HG03460 (cell line): ENCODE results near the gene CXCL1.

ENCODE experiments used
- ATAC-seq: cut with Tn5 transposase; IDR thresholded peaks from one replicate; pipeline ENCODE4 v1.9.1; 2021; ENCODE audit not compliant: unreplicated experiment

The CXCL1 gene

DNA sequence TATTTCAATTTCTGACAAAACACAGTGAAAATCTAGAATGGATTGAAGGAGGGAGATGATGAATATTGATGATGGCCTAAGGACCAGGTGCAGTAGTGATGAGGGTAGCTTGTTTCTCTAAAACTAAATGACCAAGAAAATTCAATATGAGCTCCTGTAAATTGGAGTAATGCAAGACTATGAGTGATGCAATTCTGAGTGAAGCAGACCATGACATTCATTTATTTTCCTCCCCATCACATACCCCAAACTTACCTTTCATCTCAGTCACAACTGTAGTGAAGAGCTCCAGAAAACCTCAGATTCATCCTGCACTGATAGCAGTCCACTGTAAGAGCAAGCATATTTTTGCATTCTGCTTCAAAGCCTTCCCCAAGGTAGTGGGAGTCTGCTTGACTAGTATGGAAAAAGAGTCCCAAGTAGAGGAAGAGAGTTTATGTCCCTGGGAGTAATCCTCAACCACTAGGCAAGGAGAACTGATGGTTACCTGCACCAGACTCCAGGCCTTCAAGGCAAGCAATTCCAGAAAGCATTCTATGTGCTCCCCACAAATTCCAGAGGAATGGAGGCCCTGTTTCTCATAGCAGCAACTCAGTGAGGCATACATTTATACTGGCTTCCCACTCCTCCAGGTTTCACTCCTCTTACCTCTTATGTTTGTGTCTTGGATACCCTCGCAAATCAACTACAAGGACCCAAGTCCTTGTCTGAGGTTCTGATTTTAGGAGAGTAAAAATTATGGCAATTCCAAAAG, 47.2 kb downstream of the CXCL1 start:
- ATAC-seq, result no peak

DNA sequence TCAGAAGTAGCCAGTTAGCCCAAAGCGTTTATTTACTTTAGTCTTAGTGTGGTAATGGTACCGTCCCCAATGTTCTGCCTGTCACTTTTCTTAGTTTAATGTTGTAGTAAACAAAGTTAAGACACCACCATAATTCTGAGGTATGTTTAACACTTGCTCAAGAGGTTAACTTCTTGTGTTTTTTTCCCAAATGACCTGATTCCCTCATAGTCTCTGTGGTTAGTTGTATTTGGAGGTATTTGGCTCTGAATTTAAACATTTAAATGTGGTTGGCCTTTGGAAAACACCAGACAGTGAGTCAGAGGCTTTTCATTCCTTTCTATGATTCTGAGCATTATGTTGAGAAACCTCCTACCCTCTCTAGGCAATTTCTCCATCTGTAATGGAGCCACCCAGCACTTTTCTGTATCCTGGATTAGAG, 47.9 kb downstream of the CXCL1 start:
- no peak for ATAC-seq

DNA sequence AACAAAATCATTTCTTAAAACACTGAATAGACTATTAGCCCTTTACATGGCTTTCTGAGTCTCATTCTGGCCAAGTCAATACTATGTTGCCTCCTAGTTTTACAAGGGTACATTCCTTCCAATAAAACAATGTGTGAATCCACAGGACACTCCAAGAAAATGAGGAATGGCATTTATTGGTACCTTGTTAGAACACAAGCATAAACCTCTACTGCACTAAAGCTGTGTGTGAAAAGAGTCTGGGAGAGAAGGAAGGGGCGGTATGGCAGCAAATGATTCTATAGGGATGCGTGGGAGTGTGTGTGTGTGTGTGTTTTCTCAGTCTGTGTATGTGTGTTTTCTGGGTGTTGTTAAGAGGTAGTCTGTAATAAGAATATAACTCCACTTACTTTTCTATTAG, 48.9 kb downstream of the CXCL1 start:
- no peak for ATAC-seq

DNA sequence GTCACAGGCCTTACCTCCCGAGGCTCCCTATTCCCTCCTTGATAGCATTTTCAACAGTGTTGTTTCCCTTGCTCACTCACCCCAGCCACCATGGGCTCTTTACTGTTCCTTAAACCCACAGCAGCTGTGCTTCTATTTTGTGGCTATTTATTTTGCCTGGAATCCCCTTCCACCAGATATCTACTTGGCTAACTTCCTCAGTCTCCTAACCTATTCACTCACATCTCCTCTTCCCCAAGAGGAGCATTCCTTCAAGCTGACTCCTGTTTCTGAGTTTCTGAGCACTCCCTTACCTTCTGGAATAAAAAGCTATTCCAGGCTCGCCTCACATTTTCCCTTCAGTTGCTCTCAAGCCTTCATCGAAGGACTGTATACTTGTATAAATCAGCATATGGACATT, 50.5 kb downstream of the CXCL1 start:
- ATAC-seq, result no peak
